ENCODE measurements around the gene POLR2A. TPM values are rescaled to one million over a fixed set of nuclear protein-coding genes. Genes with fewer than 3 reads are reported as not detected.

The POLR2A gene
- polyA plus RNA-seq, 1 donor from 2014 or later = 9.1 TPM

- Histone ChIP-seq H3K9ac (ENCODE audit: low read length) (no peak overlapping the region), H3K79me2 (replicated peaks; ENCODE audit: insufficient read depth, low read length) (peaks cover 51% of the 10 kb centered on the region), H3K27ac (ENCODE audit: low read length) (no peak overlapping the region), H3K27me3 (ENCODE audit: insufficient read depth, low read depth, low read length) (no peaks in the 10 kb centered on the region), H3K36me3 (ENCODE audit: insufficient read depth, low read length) (no peaks in the 10 kb centered on the region), H4K20me1 (ENCODE audit: insufficient read depth) (no peaks in the 10 kb centered on the region), H3K9me3 (ENCODE audit: low read length) (no peaks in the 10 kb centered on the region), H3K4me3 (ENCODE audit: low read length) (no peak overlapping the region), H3K9me2 (ENCODE audit: insufficient read depth, low read length) (no peaks in the 10 kb centered on the region), H2AFZ (ENCODE audit: low read depth, low read length) (no peak overlapping the region), H3K4me2 (ENCODE audit: low read length) (no peak overlapping the region), H3F3A (ENCODE audit: insufficient read depth, low read length, poor library complexity, severe bottlenecking) (no peaks in the 10 kb centered on the region)
- TF ChIP-seq RAD21 (conservative IDR thresholded peaks at IDR 0.05) (no peak), POLR2AphosphoS5 (IDR thresholded peaks at IDR 0.05) (no peak), TAF1 (IDR thresholded peaks at IDR 0.05; ENCODE audit: low read depth) (no peak), EZH2 (IDR thresholded peaks at IDR 0.05; ENCODE audit: borderline replicate concordance, insufficient read depth, low read length, poor library complexity, severe bottlenecking) (no peak), CTCF (IDR thresholded peaks at IDR 0.05; ENCODE audit: poor library complexity, severe bottlenecking) (no peak), MXI1 (conservative IDR thresholded peaks at IDR 0.05; ENCODE audit: poor library complexity, severe bottlenecking) (no peak), EP300 (conservative IDR thresholded peaks at IDR 0.05; ENCODE audit: poor library complexity, severe bottlenecking) (no peak), SMC3 (conservative IDR thresholded peaks at IDR 0.05; ENCODE audit: poor library complexity) (no peak)
- TF ChIP-seq, protein P1, sequence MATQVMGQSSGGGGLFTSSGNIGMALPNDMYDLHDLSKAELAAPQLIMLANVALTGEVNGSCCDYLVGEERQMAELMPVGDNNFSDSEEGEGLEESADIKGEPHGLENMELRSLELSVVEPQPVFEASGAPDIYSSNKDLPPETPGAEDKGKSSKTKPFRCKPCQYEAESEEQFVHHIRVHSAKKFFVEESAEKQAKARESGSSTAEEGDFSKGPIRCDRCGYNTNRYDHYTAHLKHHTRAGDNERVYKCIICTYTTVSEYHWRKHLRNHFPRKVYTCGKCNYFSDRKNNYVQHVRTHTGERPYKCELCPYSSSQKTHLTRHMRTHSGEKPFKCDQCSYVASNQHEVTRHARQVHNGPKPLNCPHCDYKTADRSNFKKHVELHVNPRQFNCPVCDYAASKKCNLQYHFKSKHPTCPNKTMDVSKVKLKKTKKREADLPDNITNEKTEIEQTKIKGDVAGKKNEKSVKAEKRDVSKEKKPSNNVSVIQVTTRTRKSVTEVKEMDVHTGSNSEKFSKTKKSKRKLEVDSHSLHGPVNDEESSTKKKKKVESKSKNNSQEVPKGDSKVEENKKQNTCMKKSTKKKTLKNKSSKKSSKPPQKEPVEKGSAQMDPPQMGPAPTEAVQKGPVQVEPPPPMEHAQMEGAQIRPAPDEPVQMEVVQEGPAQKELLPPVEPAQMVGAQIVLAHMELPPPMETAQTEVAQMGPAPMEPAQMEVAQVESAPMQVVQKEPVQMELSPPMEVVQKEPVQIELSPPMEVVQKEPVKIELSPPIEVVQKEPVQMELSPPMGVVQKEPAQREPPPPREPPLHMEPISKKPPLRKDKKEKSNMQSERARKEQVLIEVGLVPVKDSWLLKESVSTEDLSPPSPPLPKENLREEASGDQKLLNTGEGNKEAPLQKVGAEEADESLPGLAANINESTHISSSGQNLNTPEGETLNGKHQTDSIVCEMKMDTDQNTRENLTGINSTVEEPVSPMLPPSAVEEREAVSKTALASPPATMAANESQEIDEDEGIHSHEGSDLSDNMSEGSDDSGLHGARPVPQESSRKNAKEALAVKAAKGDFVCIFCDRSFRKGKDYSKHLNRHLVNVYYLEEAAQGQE (IDR thresholded peaks at IDR 0.05; ENCODE audit: borderline replicate concordance) = no peak
These were observed 8.3 kb upstream of the POLR2A start for GRCh38 chr17:7475764-7476422.

DNA sequence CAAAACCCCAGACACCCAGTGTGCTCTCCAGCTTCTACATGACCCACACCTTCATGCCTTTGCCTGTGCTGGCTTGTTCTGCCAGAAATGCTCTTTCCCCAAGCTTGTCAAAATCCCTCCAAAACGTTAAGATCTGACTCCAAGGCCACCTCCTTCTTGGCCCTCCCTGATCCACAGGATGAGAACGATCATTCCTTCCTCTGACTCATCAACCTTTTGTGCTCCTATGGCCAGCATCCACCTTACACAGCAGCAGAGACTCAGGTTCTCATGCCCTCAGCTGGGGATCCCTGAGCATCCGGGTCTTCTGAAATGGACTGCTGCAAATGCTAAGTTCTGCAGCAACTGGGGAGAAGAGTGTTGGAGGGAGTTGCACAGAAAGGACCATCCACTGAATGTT is 7.7 kb upstream of the POLR2A start:
- no peaks in the 10 kb centered on the region for H3K9me3 ChIP-seq (ENCODE audit: low read length)
- H3K79me2 ChIP-seq (replicated peaks; ENCODE audit: insufficient read depth, low read length) = peaks cover 52% of the 10 kb centered on the region
- H3K4me3 ChIP-seq (ENCODE audit: low read length) = no peak overlapping the region
- H3F3A ChIP-seq (ENCODE audit: insufficient read depth, low read length, poor library complexity, severe bottlenecking) = no peaks in the 10 kb centered on the region
- no peaks in the 10 kb centered on the region for H3K9me2 ChIP-seq (ENCODE audit: insufficient read depth, low read length)
- H3K27ac ChIP-seq (ENCODE audit: low read length) = no peak overlapping the region
- H3K36me3 ChIP-seq (ENCODE audit: insufficient read depth, low read length) = no peaks in the 10 kb centered on the region
- no peak overlapping the region for H3K4me2 ChIP-seq (ENCODE audit: low read length)
- H4K20me1 ChIP-seq (ENCODE audit: insufficient read depth) = no peaks in the 10 kb centered on the region
- H3K27me3 ChIP-seq (ENCODE audit: insufficient read depth, low read depth, low read length) = no peaks in the 10 kb centered on the region
- no peak overlapping the region for H2AFZ ChIP-seq (ENCODE audit: low read depth, low read length)
- no peak overlapping the region for H3K9ac ChIP-seq (ENCODE audit: low read length)
- TF ChIP-seq RAD21 (conservative IDR thresholded peaks at IDR 0.05) (no peak), MXI1 (conservative IDR thresholded peaks at IDR 0.05; ENCODE audit: poor library complexity, severe bottlenecking) (no peak), CTCF (IDR thresholded peaks at IDR 0.05; ENCODE audit: poor library complexity, severe bottlenecking) (no peak), POLR2AphosphoS5 (IDR thresholded peaks at IDR 0.05) (no peak), TAF1 (IDR thresholded peaks at IDR 0.05; ENCODE audit: low read depth) (no peak), EP300 (conservative IDR thresholded peaks at IDR 0.05; ENCODE audit: poor library complexity, severe bottlenecking) (no peak), SMC3 (conservative IDR thresholded peaks at IDR 0.05; ENCODE audit: poor library complexity) (no peak), EZH2 (IDR thresholded peaks at IDR 0.05; ENCODE audit: borderline replicate concordance, insufficient read depth, low read length, poor library complexity, severe bottlenecking) (no peak)
- TF ChIP-seq, protein P1 (IDR thresholded peaks at IDR 0.05; ENCODE audit: borderline replicate concordance) = no peak

All from neural cell (in vitro differentiated cells).